HepG2 (cell line): ENCODE data around the gene LGI2.

Experiments
- ATF6 ChIP-seq: sonication (generic); formaldehyde crosslinking; conservative IDR thresholded peaks from 2 replicates; pipeline ENCODE4 v1.4.0; 2020; ENCODE audit warnings: missing genetic modification reagents
- CTCF ChIP-seq: sonication (generic); formaldehyde crosslinking; IDR thresholded peaks from 2 replicates; pipeline ENCODE4 v1.5.0; 2020; ENCODE audit warnings: mild to moderate bottlenecking, missing genetic modification reagents, moderate library complexity
- HDAC2 ChIP-seq: sonication (generic); formaldehyde crosslinking; IDR thresholded peaks from 2 replicates; pipeline ENCODE4 v1.4.0; 2020; ENCODE audit warnings: missing genetic modification reagents
- IRF1 ChIP-seq: sonication (generic); formaldehyde crosslinking; IDR thresholded peaks from 2 replicates; pipeline ENCODE4 v1.4.0; 2020; ENCODE audit warnings: low read depth, mild to moderate bottlenecking, missing genetic modification reagents
- JUND ChIP-seq: sonication (generic); formaldehyde crosslinking; IDR thresholded peaks from 2 replicates; pipeline ENCODE4 v1.8.0; 2022; ENCODE audit warnings: mild to moderate bottlenecking, missing genetic modification reagents
- NBN ChIP-seq: fragments of 450-650 bp; conservative IDR thresholded peaks from 2 replicates; pipeline ENCODE4 v1.6.1; 2017
- NR2C2 ChIP-seq: sonication (generic); formaldehyde crosslinking; IDR thresholded peaks from 2 replicates; pipeline ENCODE4 v1.4.0; 2020; ENCODE audit warnings: missing genetic modification reagents, mild to moderate bottlenecking, moderate library complexity, borderline replicate concordance
- POLR2AphosphoS5 ChIP-seq: IDR thresholded peaks from 2 replicates; pipeline ENCODE4 v1.6.1; 2012; ENCODE audit warnings: low read depth, low read length
- SUZ12 ChIP-seq: fragments of 150-350 bp; IDR thresholded peaks from 2 replicates; pipeline ENCODE4 v1.6.1; 2014; ENCODE audit warnings: low read depth, low read length
- ZFX ChIP-seq: sonication (generic); formaldehyde crosslinking; IDR thresholded peaks from 2 replicates; pipeline ENCODE4 v1.4.0; 2020; ENCODE audit warnings: mild to moderate bottlenecking, low read depth, missing genetic modification reagents, moderate library complexity
- ZNF232 ChIP-seq: sonication (generic); formaldehyde crosslinking; IDR thresholded peaks from 2 replicates; pipeline ENCODE4 v1.4.0; 2020; ENCODE audit warnings: missing genetic modification reagents, borderline replicate concordance
- ZNF24 ChIP-seq: fragments of 450-650 bp; IDR thresholded peaks from 2 replicates; pipeline ENCODE4 v1.6.1; 2017; ENCODE audit warnings: antibody characterized with exemption, mild to moderate bottlenecking
- ZNF609 ChIP-seq: sonication (generic); formaldehyde crosslinking; IDR thresholded peaks from 2 replicates; pipeline ENCODE4 v1.4.0; 2020; ENCODE audit warnings: mild to moderate bottlenecking, missing genetic modification reagents, borderline replicate concordance
- ZNF792 ChIP-seq: IDR thresholded peaks from 2 replicates; pipeline ENCODE4 v1.6.1; 2016

- TF ChIP-seq NBN = no peak
- no peak for TF ChIP-seq CTCF (CRISPR knock-in tag)
- no peak for TF ChIP-seq IRF1
- TF ChIP-seq ZFX (CRISPR knock-in tag) = no peak
- TF ChIP-seq SUZ12 = no peak
- no peak for TF ChIP-seq ZNF232 (CRISPR knock-in tag)
- no peak for TF ChIP-seq ZNF792
- TF ChIP-seq HDAC2 (CRISPR knock-in tag) = no peak
- no peak for TF ChIP-seq NR2C2 (CRISPR knock-in tag)
- TF ChIP-seq ZNF24 = no peak
- no peak for TF ChIP-seq ZNF609 (CRISPR knock-in tag)
- TF ChIP-seq POLR2AphosphoS5 = no peak
- TF ChIP-seq ATF6 (CRISPR knock-in tag) = no peak
- no peak for TF ChIP-seq JUND (CRISPR knock-in tag)
These were observed 52.3 kb downstream of the LGI2 start for GRCh38 chr4:24978291-24979075.
